ENCODE measurements around the gene DCLK1. TPM values are rescaled to one million over a fixed set of nuclear protein-coding genes. Genes with fewer than 3 reads are reported as not detected.

DCLK1 gene
- total and polyA plus RNA-seq, 2 donors (not counting 1 experiment from before 2014, with no cell fraction given): 0.56 to 6.3 TPM

DNA sequence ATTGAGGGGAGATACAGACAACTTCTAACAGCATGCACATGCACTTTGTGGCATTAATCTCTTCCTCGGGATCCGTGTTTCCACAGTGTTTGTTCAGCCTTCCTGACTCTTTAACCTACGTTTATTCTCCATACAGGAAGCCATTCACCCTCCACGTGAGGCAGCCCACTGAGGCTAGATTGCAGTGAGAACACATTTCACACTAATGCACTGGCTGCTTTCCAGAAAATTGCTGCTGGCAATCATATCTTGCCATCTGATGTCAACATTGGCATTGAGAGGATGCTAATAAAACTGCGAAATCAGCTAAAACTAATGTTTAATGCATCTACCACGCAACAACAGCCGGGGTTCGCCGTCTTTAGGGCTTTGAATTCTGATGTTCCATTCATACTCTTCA, 30.0 kb downstream of the DCLK1 start:
- Histone ChIP-seq H3K27ac (ENCODE audit: insufficient read depth, low read length) (no peak overlapping the region), H3K4me2 (ENCODE audit: extremely low read depth, insufficient read depth, low read length) (no peak overlapping the region), H3K27me3 (ENCODE audit: control insufficient read depth, insufficient read depth, low read length) (no peaks in the 10 kb centered on the region), H3K4me3 (replicated peaks in 1 of 4; ENCODE audit: control extremely low read depth in 1 of 4, insufficient read depth in 1 of 4, low read depth in 3 of 4, low read length in 4 of 4) (no peak overlapping the region), H4K20me1 (ENCODE audit: control insufficient read depth, extremely low read depth, insufficient read depth, low read length) (no peaks in the 10 kb centered on the region), H3K9ac (ENCODE audit: insufficient read depth, low read length) (no peak overlapping the region), H3K79me2 (ENCODE audit: control insufficient read depth, insufficient read depth, low read length) (no peaks in the 10 kb centered on the region), H3K4me1 (ENCODE audit: control insufficient read depth, extremely low read depth, insufficient read depth, low read length) (no peaks in the 10 kb centered on the region), H3K36me3 (ENCODE audit: control insufficient read depth, insufficient read depth, low read length) (no peaks in the 10 kb centered on the region), H2AFZ (ENCODE audit: low read length) (no peak overlapping the region), H3K9me3 (ENCODE audit: control insufficient read depth, insufficient read depth, low read depth, low read length) (no peaks in the 10 kb centered on the region)
- TF ChIP-seq, protein P1, sequence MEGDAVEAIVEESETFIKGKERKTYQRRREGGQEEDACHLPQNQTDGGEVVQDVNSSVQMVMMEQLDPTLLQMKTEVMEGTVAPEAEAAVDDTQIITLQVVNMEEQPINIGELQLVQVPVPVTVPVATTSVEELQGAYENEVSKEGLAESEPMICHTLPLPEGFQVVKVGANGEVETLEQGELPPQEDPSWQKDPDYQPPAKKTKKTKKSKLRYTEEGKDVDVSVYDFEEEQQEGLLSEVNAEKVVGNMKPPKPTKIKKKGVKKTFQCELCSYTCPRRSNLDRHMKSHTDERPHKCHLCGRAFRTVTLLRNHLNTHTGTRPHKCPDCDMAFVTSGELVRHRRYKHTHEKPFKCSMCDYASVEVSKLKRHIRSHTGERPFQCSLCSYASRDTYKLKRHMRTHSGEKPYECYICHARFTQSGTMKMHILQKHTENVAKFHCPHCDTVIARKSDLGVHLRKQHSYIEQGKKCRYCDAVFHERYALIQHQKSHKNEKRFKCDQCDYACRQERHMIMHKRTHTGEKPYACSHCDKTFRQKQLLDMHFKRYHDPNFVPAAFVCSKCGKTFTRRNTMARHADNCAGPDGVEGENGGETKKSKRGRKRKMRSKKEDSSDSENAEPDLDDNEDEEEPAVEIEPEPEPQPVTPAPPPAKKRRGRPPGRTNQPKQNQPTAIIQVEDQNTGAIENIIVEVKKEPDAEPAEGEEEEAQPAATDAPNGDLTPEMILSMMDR (conservative IDR thresholded peaks at IDR 0.05 in 1 of 2, IDR thresholded peaks at IDR 0.05 in 1 of 2; ENCODE audit: low read depth in 1 of 2, low read length in 2 of 2): no peak
- no peak for TF ChIP-seq EZH2 (IDR thresholded peaks at IDR 0.05; ENCODE audit: low read length, missing control alignments)
- DNase-seq (ENCODE audit: low read depth in 2 of 2): no peak

DNA sequence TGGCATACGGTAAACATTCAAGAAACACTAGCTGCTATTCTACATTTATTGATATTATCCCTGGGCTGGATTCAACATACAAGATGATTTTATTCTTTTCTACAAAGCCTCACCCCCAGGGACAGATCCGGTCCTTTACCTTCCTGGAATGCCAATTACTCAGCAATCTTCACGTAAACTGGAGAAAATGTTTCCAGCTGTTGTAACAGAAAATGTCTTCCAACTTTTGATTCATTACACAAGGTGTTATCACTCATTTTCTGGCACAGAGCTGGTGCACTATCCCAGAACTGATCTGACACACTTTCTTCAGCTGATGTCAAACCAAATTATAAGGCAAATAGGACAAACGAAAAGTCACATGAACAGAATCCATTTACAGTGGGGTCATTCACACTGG, 33.1 kb downstream of the DCLK1 start:
- Histone ChIP-seq H3K4me2 (ENCODE audit: extremely low read depth, insufficient read depth, low read length) (no peak overlapping the region), H2AFZ (ENCODE audit: low read length) (no peak overlapping the region), H3K4me1 (ENCODE audit: control insufficient read depth, extremely low read depth, insufficient read depth, low read length) (no peaks in the 10 kb centered on the region)

DNA sequence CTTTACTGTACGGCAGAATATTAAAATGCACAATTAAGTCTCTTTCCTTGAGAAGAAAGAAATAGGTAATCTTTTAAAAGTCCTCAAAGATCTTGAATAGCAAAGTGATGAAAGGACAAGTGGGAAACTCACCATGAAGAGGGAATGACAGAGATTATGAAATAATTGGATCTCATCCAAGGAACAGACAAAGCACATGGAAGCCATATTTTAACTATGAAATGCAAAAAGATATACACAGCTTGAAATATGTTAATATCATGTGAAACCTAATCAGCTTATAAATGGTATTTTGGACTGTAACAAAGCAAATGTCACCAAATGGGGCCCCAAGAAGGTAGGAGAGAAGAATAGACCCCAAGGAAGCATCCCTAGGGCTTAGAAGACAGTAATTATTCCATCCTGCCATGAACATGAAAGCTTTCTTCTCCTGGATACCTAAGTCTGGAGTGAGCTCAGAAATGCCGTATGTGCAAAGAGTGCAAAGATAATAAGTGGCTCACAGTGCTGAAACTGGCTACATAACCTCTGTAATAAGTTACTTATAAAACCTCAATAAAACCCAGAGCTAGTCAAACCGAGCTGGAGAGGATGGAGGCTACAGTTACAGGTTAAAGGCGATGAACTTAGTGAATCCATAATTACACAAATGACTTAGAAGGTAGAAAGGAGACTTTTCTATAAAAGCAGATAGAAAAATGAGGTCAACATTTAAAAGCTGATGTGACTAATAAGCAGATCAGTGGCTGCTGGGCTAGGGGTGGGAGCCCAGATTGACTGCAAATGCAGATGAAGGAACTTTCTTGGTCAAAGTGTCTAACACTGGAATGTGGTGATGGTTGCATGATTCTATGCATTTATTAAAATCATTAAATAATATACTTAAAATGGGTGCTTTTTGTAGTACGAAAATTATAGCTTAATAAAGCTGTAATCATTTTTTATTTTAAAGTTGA, 34.4 kb downstream of the DCLK1 start:
- Histone ChIP-seq H3K36me3 (ENCODE audit: control insufficient read depth, insufficient read depth, low read length) (no peaks in the 10 kb centered on the region), H3K27ac (ENCODE audit: insufficient read depth, low read length) (no peak overlapping the region), H2AFZ (ENCODE audit: low read length) (no peak overlapping the region), H3K4me2 (ENCODE audit: extremely low read depth, insufficient read depth, low read length) (no peak overlapping the region), H4K20me1 (ENCODE audit: control insufficient read depth, extremely low read depth, insufficient read depth, low read length) (no peaks in the 10 kb centered on the region), H3K27me3 (ENCODE audit: control insufficient read depth, insufficient read depth, low read length) (no peaks in the 10 kb centered on the region), H3K4me3 (replicated peaks in 1 of 4; ENCODE audit: control extremely low read depth in 1 of 4, insufficient read depth in 1 of 4, low read depth in 3 of 4, low read length in 4 of 4) (no peak overlapping the region), H3K9ac (ENCODE audit: insufficient read depth, low read length) (no peak overlapping the region), H3K9me3 (ENCODE audit: control insufficient read depth, insufficient read depth, low read depth, low read length) (no peaks in the 10 kb centered on the region), H3K4me1 (ENCODE audit: control insufficient read depth, extremely low read depth, insufficient read depth, low read length) (no peaks in the 10 kb centered on the region), H3K79me2 (ENCODE audit: control insufficient read depth, insufficient read depth, low read length) (no peaks in the 10 kb centered on the region)
- DNase-seq (ENCODE audit: low read depth in 2 of 2): peak; percentile 2 to 58
- TF ChIP-seq EZH2 (IDR thresholded peaks at IDR 0.05; ENCODE audit: low read length, missing control alignments): no peak
- TF ChIP-seq, protein P1 (conservative IDR thresholded peaks at IDR 0.05 in 1 of 2, IDR thresholded peaks at IDR 0.05 in 1 of 2; ENCODE audit: low read depth in 1 of 2, low read length in 2 of 2): no peak

More for the DNA sequence above, 33.1 kb downstream of the DCLK1 start:
- H3K9me3 ChIP-seq (ENCODE audit: control insufficient read depth, insufficient read depth, low read depth, low read length): no peaks in the 10 kb centered on the region
- no peaks in the 10 kb centered on the region for H3K79me2 ChIP-seq (ENCODE audit: control insufficient read depth, insufficient read depth, low read length)
- no peak for DNase-seq (ENCODE audit: low read depth in 2 of 2)
- TF ChIP-seq EZH2 (IDR thresholded peaks at IDR 0.05; ENCODE audit: low read length, missing control alignments): no peak
- TF ChIP-seq, protein P1 (conservative IDR thresholded peaks at IDR 0.05 in 1 of 2, IDR thresholded peaks at IDR 0.05 in 1 of 2; ENCODE audit: low read depth in 1 of 2, low read length in 2 of 2): no peak
- no peaks in the 10 kb centered on the region for H3K36me3 ChIP-seq (ENCODE audit: control insufficient read depth, insufficient read depth, low read length)
- no peak overlapping the region for H3K27ac ChIP-seq (ENCODE audit: insufficient read depth, low read length)
- no peaks in the 10 kb centered on the region for H4K20me1 ChIP-seq (ENCODE audit: control insufficient read depth, extremely low read depth, insufficient read depth, low read length)
- no peaks in the 10 kb centered on the region for H3K27me3 ChIP-seq (ENCODE audit: control insufficient read depth, insufficient read depth, low read length)
- H3K9ac ChIP-seq (ENCODE audit: insufficient read depth, low read length): no peak overlapping the region
- H3K4me3 ChIP-seq (replicated peaks in 1 of 4; ENCODE audit: control extremely low read depth in 1 of 4, insufficient read depth in 1 of 4, low read depth in 3 of 4, low read length in 4 of 4): no peak overlapping the region
